ENCODE results near the gene NFATC2. TPM values are rescaled to one million over a fixed set of nuclear protein-coding genes. Genes with fewer than 3 reads are reported as not detected.
"Not testable (repeated sequence)": the region's sequence is repeated elsewhere in the genome, so short reads cannot be mapped to it uniquely, and the experiment has no call there.

The NFATC2 gene
- total and polyA plus RNA-seq, 2 of the 4 experiments (the other 2 are of a cell fraction), result 0.18 to 0.38 TPM

- DNase-seq; dilution Hi-C loops (cut with HindIII; ENCODE audit: low sequenced_read_pairs, unreplicated experiment); H2BK15ac ChIP-seq (ENCODE audit: low read depth, low read length); H3K4me2 ChIP-seq (ENCODE audit: low read depth, low read length); POLR2A ChIA-PET (ENCODE audit: unreplicated experiment); H3K27ac ChIP-seq (ENCODE audit: insufficient read depth, low read length); H2BK5ac ChIP-seq (ENCODE audit: low read depth, low read length, poor library complexity, severe bottlenecking); in situ Hi-C loops (cut with MboI; ENCODE audit: low sequenced_read_pairs); H3K4me1 ChIP-seq (ENCODE audit: control insufficient read depth, insufficient read depth, low read length); H2AFZ ChIP-seq (replicated peaks; ENCODE audit: low read length, poor library complexity); H2BK20ac ChIP-seq (ENCODE audit: low read depth, low read length); H3K4me3 ChIP-seq (ENCODE audit: insufficient read depth, low read depth, low read length); BruUV-seq (replicated peaks); ATAC-seq (ENCODE audit: low read depth); H3K9ac ChIP-seq (ENCODE audit: low read depth, low read length); H4K20me1 ChIP-seq (ENCODE audit: insufficient read depth, low read length); H3K79me1 ChIP-seq (ENCODE audit: low read depth in 1 of 2, low read length in 2 of 2); H3K56ac ChIP-seq (ENCODE audit: extremely low read depth, insufficient read depth, low read length); H3K9me3 ChIP-seq (ENCODE audit: control insufficient read depth, insufficient read depth, low read length); H3K9me1 ChIP-seq (ENCODE audit: insufficient read depth, low read length); H3K23ac ChIP-seq (ENCODE audit: low read depth, low read length); intact Hi-C loops (cut with micrococcal nuclease); CTCF ChIA-PET; H3K27me3 ChIP-seq (ENCODE audit: control insufficient read depth, insufficient read depth, low read length); H2AK9ac ChIP-seq (replicated peaks; ENCODE audit: low read depth, low read length, poor library complexity); H4K91ac ChIP-seq (ENCODE audit: insufficient read depth, low read depth, low read length); H3K36me3 ChIP-seq (ENCODE audit: control insufficient read depth, insufficient read depth, low read length); H2BK120ac ChIP-seq (ENCODE audit: low read depth, low read length); H3K4ac ChIP-seq (ENCODE audit: low read depth, low read length); H2AK5ac ChIP-seq (ENCODE audit: low read depth, low read length); H3K18ac ChIP-seq (ENCODE audit: low read depth, low read length); H3K14ac ChIP-seq (replicated peaks; ENCODE audit: low read depth, low read length); H4K8ac ChIP-seq (ENCODE audit: low read depth in 2 of 2, low read length in 2 of 2); H4K5ac ChIP-seq (ENCODE audit: low read depth, low read length): not testable (repeated sequence)
- no CpG with 5 or more reads among the region's 1 CpG for WGBS, 2 experiments (ENCODE audit: extremely low coverage in 2 of 2, insufficient read length in 1 of 2)
Measured at GRCh38 chr20:51476106-51476505, 66.4 kb downstream of the NFATC2 start.

Measured in IMR-90 (cell line).